Gastrocnemius medialis (tissue), 4 donors: ENCODE measurements around the gene NR2C2.

Experiments used
- POLR2A ChIP-seq, 2 donors: fragments of 450-650 bp; IDR thresholded peaks; one replicate each; pipeline ENCODE4 v1.6.1; 2017; ENCODE audit warnings: antibody characterized with exemption in 2 of 2, mild to moderate bottlenecking in 2 of 2, moderate library complexity in 2 of 2
- TF ChIP-seq, protein P1 (sequence below), 5 experiments: fragments of 450-650 bp in 3 of 5; fragments of 200-600 bp in 2 of 5; sonication (generic) in 2 of 5; IDR thresholded peaks in 4 of 5; conservative IDR thresholded peaks in 1 of 5; 1 replicate in 4 of 5; 2 replicates in 1 of 5; pipeline ENCODE4 v1.5.1; 2016 to 2019; ENCODE audit warnings: antibody characterized with exemption in 5 of 5, mild to moderate bottlenecking in 3 of 5, moderate library complexity in 3 of 5

GRCh38 chr3:15081960-15082664 lies 134.7 kb downstream of the NR2C2 start:
- TF ChIP-seq, protein P1, sequence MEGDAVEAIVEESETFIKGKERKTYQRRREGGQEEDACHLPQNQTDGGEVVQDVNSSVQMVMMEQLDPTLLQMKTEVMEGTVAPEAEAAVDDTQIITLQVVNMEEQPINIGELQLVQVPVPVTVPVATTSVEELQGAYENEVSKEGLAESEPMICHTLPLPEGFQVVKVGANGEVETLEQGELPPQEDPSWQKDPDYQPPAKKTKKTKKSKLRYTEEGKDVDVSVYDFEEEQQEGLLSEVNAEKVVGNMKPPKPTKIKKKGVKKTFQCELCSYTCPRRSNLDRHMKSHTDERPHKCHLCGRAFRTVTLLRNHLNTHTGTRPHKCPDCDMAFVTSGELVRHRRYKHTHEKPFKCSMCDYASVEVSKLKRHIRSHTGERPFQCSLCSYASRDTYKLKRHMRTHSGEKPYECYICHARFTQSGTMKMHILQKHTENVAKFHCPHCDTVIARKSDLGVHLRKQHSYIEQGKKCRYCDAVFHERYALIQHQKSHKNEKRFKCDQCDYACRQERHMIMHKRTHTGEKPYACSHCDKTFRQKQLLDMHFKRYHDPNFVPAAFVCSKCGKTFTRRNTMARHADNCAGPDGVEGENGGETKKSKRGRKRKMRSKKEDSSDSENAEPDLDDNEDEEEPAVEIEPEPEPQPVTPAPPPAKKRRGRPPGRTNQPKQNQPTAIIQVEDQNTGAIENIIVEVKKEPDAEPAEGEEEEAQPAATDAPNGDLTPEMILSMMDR (IDR thresholded peaks at IDR 0.05 in 4 of 5, conservative IDR thresholded peaks at IDR 0.05 in 1 of 5) = no peak
- no peak for TF ChIP-seq POLR2A (IDR thresholded peaks at IDR 0.05)
